Naive thymus-derived CD4-positive, alpha-beta T cell (primary cell): ENCODE data around the gene EVA1A. TPM values are rescaled to one million over a fixed set of nuclear protein-coding genes. Genes with fewer than 3 reads are reported as not detected.

Experiments used
- ATAC-seq: fragments of 150-1000 bp; cut with Tn5 transposase; 2 replicates; pipeline ENCODE4 v1.10.0; 2021; ENCODE audit warnings: mild to moderate bottlenecking, moderate library complexity
- CTCF ChIA-PET: fragments of 350-600 bp; sonication (Branson Sonifier 250); formaldehyde crosslinking; loops from one replicate; lab custom pipeline; 2021; ENCODE audit warnings: antibody characterized with exemption; lab: Charles Lee
- POLR2A ChIA-PET: fragments of 350-600 bp; sonication (Branson Sonifier 250); formaldehyde crosslinking; loops from one replicate; lab custom pipeline; 2021; ENCODE audit warnings: antibody characterized with exemption, inconsistent platforms; lab: Charles Lee
- DNase-seq, 9 donors: peaks; one replicate each; pipeline versions ENCODE4 v3.0.0 to v3.0.0-alpha.2; 2020 to 2022; ENCODE audit warnings: mixed read lengths in 1 of 9
- H3K27ac ChIP-seq: one replicate; pipeline ENCODE4 v1.7.0; 2013; ENCODE audit warnings: mild to moderate bottlenecking, low read depth, low read length, moderate library complexity
- H3K27me3 ChIP-seq, 2 donors: one replicate each; pipeline ENCODE4 v1.7.0; 2013; ENCODE audit warnings: low read length in 2 of 2, mild to moderate bottlenecking in 2 of 2, moderate library complexity in 2 of 2; ENCODE audit not compliant: control insufficient read depth in 2 of 2, insufficient read depth in 2 of 2
- H3K36me3 ChIP-seq, 3 experiments: 1 replicate in 2 of 3; 2 replicates in 1 of 3; pipeline ENCODE4 v1.7.0; 2013; ENCODE audit warnings: low read length in 3 of 3, mild to moderate bottlenecking in 3 of 3, moderate library complexity in 1 of 3; ENCODE audit not compliant: insufficient read depth in 3 of 3, control insufficient read depth in 2 of 3
- H3K4me1 ChIP-seq, 2 donors: one replicate each; pipeline ENCODE4 v1.7.0; 2013; ENCODE audit warnings: low read length in 2 of 2, mild to moderate bottlenecking in 2 of 2, moderate library complexity in 1 of 2; ENCODE audit not compliant: control insufficient read depth in 2 of 2, insufficient read depth in 2 of 2
- H3K4me3 ChIP-seq: 2 replicates; pipeline ENCODE4 v1.7.0; 2013; ENCODE audit warnings: mild to moderate bottlenecking, low read length
- H3K9me3 ChIP-seq, 3 experiments: 1 replicate in 2 of 3; 2 replicates in 1 of 3; pipeline ENCODE4 v1.7.0; 2013; ENCODE audit warnings: low read length in 3 of 3; ENCODE audit not compliant: control insufficient read depth in 2 of 3
- H3K27ac Mint-ChIP-seq, 9 donors: one replicate each; pipeline ENCODE4 v1.8.0; 2020 to 2022; ENCODE audit warnings: mixed read lengths in 9 of 9, mild to moderate bottlenecking in 8 of 9, moderate library complexity in 5 of 9, inconsistent platforms in 2 of 9
- H3K27me3 Mint-ChIP-seq, 5 donors: one replicate each; pipeline ENCODE4 v1.8.0; 2021 to 2022; ENCODE audit warnings: mixed read lengths in 5 of 5, mild to moderate bottlenecking in 1 of 5
- H3K36me3 Mint-ChIP-seq, 5 donors: one replicate each; pipeline ENCODE4 v1.8.0; 2020 to 2022; ENCODE audit warnings: mixed read lengths in 5 of 5, mild to moderate bottlenecking in 3 of 5, inconsistent platforms in 1 of 5
- H3K4me1 Mint-ChIP-seq, 7 donors: one replicate each; pipeline ENCODE4 v1.8.0; 2020 to 2022; ENCODE audit warnings: mixed read lengths in 7 of 7, mild to moderate bottlenecking in 3 of 7, inconsistent platforms in 1 of 7
- H3K4me3 Mint-ChIP-seq, 10 donors: one replicate each; pipeline ENCODE4 v1.8.0; 2020 to 2022; ENCODE audit warnings: mild to moderate bottlenecking in 10 of 10, mixed read lengths in 10 of 10, moderate library complexity in 6 of 10, inconsistent platforms in 2 of 10
- H3K9me3 Mint-ChIP-seq, 11 donors: one replicate each; pipeline ENCODE4 v1.8.0; 2020 to 2022; ENCODE audit warnings: mixed read lengths in 11 of 11, mild to moderate bottlenecking in 4 of 11, inconsistent platforms in 1 of 11, moderate library complexity in 1 of 11
- intact Hi-C, 2 donors: fragments of 100-400 bp; cut with micrococcal nuclease; formaldehyde crosslinking; loops; one replicate each; pipeline ENCODE4 v1.15.1; 2023
- polyA plus RNA-seq, 2 donors: library from polyadenylated mRNA; unstranded; fragments of 300-500 nt; fragmentation: Illumina TruSeq; gene quantifications; one replicate each; pipeline ENCODE4 v1.2.3, GENCODE V29; 2021
- total RNA-seq, 6 experiments: library from RNA in 5 of 6; stranded (reverse) in 5 of 6; gene quantifications; 1 replicate in 5 of 6; 2 replicates in 1 of 6; pipeline ENCODE4 v1.2.3 and lab custom pipeline; 2021 to 2026

EVA1A gene
- total and polyA plus RNA-seq, 7 experiments from 2014 or later, result 0.52 to 0.62 (median 0.53) TPM; not detected in 4

GRCh38 chr2:75580156-75580555 lies 19.4 kb upstream of the EVA1A start:
- Mint-ChIP-seq H3K9me3 (peaks cover 0 to 23% (median 4%) of the 10 kb centered on the region in 11 donors), H3K27me3 (peaks cover 12 to 29% (median 21%) of the 10 kb centered on the region in 5 donors), H3K4me1 (no peaks in the 10 kb centered on the region), H3K36me3 (no peaks in the 10 kb centered on the region), H3K27ac (no peak overlapping the region), H3K4me3 (no peak overlapping the region)
- ChIA-PET CTCF (no interaction called here), POLR2A (no interaction called here)
- H3K36me3 ChIP-seq, result no peaks in the 10 kb centered on the region
- H3K27me3 ChIP-seq, result peaks cover 0 to 4% of the 10 kb centered on the region in 2 donors
- DNase-seq, result no peak
- H3K4me1 ChIP-seq, result no peaks in the 10 kb centered on the region
- no peaks in the 10 kb centered on the region for H3K9me3 ChIP-seq
- no peak overlapping the region for H3K4me3 ChIP-seq
- no peak overlapping the region for H3K27ac ChIP-seq
- no peak for ATAC-seq
- intact Hi-C loops, result no loop called here

GRCh38 chr2:75579186-75579585 lies 18.4 kb upstream of the EVA1A start:
- Histone ChIP-seq H3K4me1 (no peaks in the 10 kb centered on the region), H3K9me3 (peaks cover 0 to 3% (median 0%) of the 10 kb centered on the region in 3 experiments), H3K4me3 (no peak overlapping the region), H3K36me3 (no peaks in the 10 kb centered on the region), H3K27me3 (peaks cover 0 to 4% of the 10 kb centered on the region in 2 donors), H3K27ac (no peak overlapping the region)
- Mint-ChIP-seq H3K27me3 (peaks cover 12 to 29% (median 21%) of the 10 kb centered on the region in 5 donors), H3K4me1 (no peaks in the 10 kb centered on the region), H3K27ac (no peak overlapping the region), H3K36me3 (no peaks in the 10 kb centered on the region), H3K4me3 (no peak overlapping the region), H3K9me3 (peaks cover 0 to 26% (median 4%) of the 10 kb centered on the region in 11 donors)
- no peak for ATAC-seq
- DNase-seq, result no peak
- CTCF ChIA-PET, result no interaction called here
- POLR2A ChIA-PET, result no interaction called here
- intact Hi-C loops, result no loop called here

GRCh38 chr2:75577280-75577679 lies 16.5 kb upstream of the EVA1A start:
- DNase-seq (no peak), ATAC-seq (no peak)
- H3K4me3 Mint-ChIP-seq, result no peak overlapping the region
- Histone ChIP-seq H3K4me1 (no peaks in the 10 kb centered on the region), H3K9me3 (peaks cover 0 to 3% (median 0%) of the 10 kb centered on the region in 3 experiments), H3K4me3 (no peak overlapping the region), H3K36me3 (no peaks in the 10 kb centered on the region), H3K27me3 (peaks cover 0 to 4% of the 10 kb centered on the region in 2 donors), H3K27ac (no peak overlapping the region)
- H3K4me1 Mint-ChIP-seq, result no peaks in the 10 kb centered on the region
- no peak overlapping the region for H3K27ac Mint-ChIP-seq
- peaks cover 11 to 27% (median 19%) of the 10 kb centered on the region in 5 donors for H3K27me3 Mint-ChIP-seq
- POLR2A ChIA-PET, result no interaction called here
- intact Hi-C loops, result no loop called here
- H3K9me3 Mint-ChIP-seq, result peaks cover 0 to 26% (median 4%) of the 10 kb centered on the region in 11 donors
- no peaks in the 10 kb centered on the region for H3K36me3 Mint-ChIP-seq
- CTCF ChIA-PET, result no interaction called here

- Mint-ChIP-seq H3K4me1 (no peaks in the 10 kb centered on the region), H3K36me3 (peaks cover 0 to 8% (median 0%) of the 10 kb centered on the region in 5 donors), H3K27ac (no peak overlapping the region), H3K9me3 (peaks cover 0 to 14% (median 5%) of the 10 kb centered on the region in 11 donors), H3K27me3 (peaks cover 12 to 38% (median 24%) of the 10 kb centered on the region in 5 donors), H3K4me3 (no peak overlapping the region)
- ChIA-PET CTCF (no interaction called here), POLR2A (no interaction called here)
- Histone ChIP-seq H3K4me1 (no peaks in the 10 kb centered on the region), H3K36me3 (no peaks in the 10 kb centered on the region), H3K4me3 (no peak overlapping the region), H3K27ac (no peak overlapping the region), H3K27me3 (peaks cover 0 to 4% of the 10 kb centered on the region in 2 donors), H3K9me3 (peaks cover 0 to 3% (median 0%) of the 10 kb centered on the region in 3 experiments)
- ATAC-seq, result no peak
- intact Hi-C loops, result no loop called here
- DNase-seq, result no peak
Observed at GRCh38 chr2:75574106-75574505, 13.4 kb upstream of the EVA1A start.

GRCh38 chr2:75573145-75573878 lies 12.6 kb upstream of the EVA1A start:
- Mint-ChIP-seq H3K4me3 (no peak overlapping the region), H3K36me3 (peaks cover 0 to 8% (median 0%) of the 10 kb centered on the region in 5 donors), H3K27ac (no peak overlapping the region), H3K4me1 (no peaks in the 10 kb centered on the region), H3K9me3 (peaks cover 0 to 14% (median 5%) of the 10 kb centered on the region in 11 donors), H3K27me3 (peaks cover 16 to 41% (median 31%) of the 10 kb centered on the region in 5 donors)
- Histone ChIP-seq H3K9me3 (peaks cover 0 to 3% (median 0%) of the 10 kb centered on the region in 3 experiments), H3K27ac (no peak overlapping the region), H3K4me3 (no peak overlapping the region), H3K27me3 (peaks cover 0 to 4% of the 10 kb centered on the region in 2 donors), H3K36me3 (no peaks in the 10 kb centered on the region), H3K4me1 (no peaks in the 10 kb centered on the region)
- ATAC-seq (no peak), DNase-seq (no peak)
- intact Hi-C loops, result no loop called here
- ChIA-PET CTCF (no interaction called here), POLR2A (no interaction called here)

DNA sequence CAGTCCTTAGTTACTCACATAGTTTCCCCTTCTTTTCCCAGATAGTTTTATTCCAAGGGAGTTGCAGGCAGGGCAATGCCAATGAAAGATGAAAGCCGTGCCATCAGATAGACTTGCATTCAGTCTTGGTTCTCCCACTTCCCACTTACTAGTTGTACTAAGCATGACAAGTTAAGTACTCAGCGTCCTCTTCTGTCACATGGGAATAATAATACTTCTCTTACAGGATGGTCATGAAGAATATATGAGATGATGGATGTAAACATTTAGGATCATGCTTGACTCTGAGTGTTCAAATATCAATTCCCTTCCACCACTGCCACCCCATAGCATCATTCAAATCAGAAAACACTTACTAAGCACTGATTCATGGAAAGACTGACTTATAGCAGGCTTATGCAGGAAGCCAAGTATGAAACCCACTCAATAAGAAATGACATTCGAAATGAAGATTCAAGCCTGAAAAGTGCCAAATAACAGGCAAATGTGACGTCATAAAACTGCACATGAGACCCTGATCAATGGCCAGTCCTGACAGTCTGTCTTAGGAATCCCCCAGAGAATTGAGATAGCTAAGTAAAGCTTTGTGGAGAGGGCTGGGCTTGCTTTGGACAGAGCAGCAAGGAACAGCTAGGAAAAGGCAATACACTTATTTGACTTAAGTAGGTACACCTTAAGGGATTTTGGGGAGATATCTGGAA lies 11.1 kb upstream of the EVA1A start:
- Mint-ChIP-seq H3K9me3 (peaks cover 0 to 14% (median 5%) of the 10 kb centered on the region in 11 donors), H3K27me3 (peaks cover 21 to 52% (median 39%) of the 10 kb centered on the region in 5 donors), H3K36me3 (peaks cover 0 to 8% (median 0%) of the 10 kb centered on the region in 5 donors), H3K4me1 (no peaks in the 10 kb centered on the region), H3K4me3 (no peak overlapping the region), H3K27ac (no peak overlapping the region)
- H3K4me3 ChIP-seq, result no peak overlapping the region
- H3K27me3 ChIP-seq, result peaks cover 0 to under 1% of the 10 kb centered on the region in 2 donors
- intact Hi-C loops, result no loop called here
- H3K9me3 ChIP-seq, result peaks cover 0 to 3% (median 0%) of the 10 kb centered on the region in 3 experiments
- CTCF ChIA-PET, result no interaction called here
- no peaks in the 10 kb centered on the region for H3K36me3 ChIP-seq
- no peak overlapping the region for H3K27ac ChIP-seq
- POLR2A ChIA-PET, result no interaction called here
- no peak for ATAC-seq
- no peaks in the 10 kb centered on the region for H3K4me1 ChIP-seq
- no peak for DNase-seq
